AG10803 (cell line): ENCODE results near the gene CD9.

Experiments
- DNase-seq: peaks from one replicate; pipeline ENCODE4 v3.0.0; 2010; ENCODE audit warnings: low read depth
- H3K4me3 ChIP-seq: 2 replicates; pipeline ENCODE4 v1.5.1; 2011; ENCODE audit warnings: mild to moderate bottlenecking, low read length, control low read depth
- CTCF ChIP-seq: conservative IDR thresholded peaks from 2 replicates; pipeline ENCODE4 v1.5.1; 2011; ENCODE audit warnings: mild to moderate bottlenecking, low read length, control low read depth, inconsistent platforms

CD9 gene

DNA sequence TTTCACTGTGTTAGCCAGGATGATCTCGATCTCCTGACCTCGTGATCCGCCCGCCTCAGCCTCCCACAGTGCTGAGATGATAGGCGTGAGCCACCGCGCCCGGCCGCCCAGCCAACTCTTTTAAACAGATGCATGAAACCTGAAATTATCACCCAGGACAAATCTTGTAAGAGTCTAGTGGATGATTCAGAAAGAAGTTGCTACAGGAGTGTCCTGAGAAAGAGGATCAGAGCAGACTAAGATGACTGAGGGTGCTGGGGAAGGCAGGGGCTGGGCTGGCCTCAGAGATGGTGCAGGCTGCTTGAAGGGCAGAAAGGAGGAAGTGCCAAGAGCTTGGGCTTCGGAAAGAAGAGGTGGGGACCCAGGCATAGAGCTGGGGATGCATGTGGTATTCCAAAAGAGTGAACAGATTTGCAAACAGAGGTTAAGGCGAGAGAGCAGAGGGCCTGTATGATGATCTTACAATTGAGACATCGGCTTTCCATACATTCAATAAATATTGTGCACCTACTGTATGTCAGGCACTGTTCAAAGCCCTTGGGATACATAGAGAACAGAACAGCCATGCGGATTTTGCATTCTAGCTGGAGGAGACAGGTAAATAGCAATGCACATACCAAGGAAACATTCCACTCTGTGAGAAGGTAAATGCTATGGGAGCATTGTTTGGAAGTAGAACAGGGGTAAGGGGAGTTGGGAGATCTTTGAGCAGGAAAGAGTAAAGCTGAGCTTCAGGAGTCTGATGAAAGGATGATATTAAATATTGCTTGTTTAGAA lies 7.4 kb upstream of the CD9 start:
- no peak for TF ChIP-seq CTCF
- no peak for DNase-seq

DNA sequence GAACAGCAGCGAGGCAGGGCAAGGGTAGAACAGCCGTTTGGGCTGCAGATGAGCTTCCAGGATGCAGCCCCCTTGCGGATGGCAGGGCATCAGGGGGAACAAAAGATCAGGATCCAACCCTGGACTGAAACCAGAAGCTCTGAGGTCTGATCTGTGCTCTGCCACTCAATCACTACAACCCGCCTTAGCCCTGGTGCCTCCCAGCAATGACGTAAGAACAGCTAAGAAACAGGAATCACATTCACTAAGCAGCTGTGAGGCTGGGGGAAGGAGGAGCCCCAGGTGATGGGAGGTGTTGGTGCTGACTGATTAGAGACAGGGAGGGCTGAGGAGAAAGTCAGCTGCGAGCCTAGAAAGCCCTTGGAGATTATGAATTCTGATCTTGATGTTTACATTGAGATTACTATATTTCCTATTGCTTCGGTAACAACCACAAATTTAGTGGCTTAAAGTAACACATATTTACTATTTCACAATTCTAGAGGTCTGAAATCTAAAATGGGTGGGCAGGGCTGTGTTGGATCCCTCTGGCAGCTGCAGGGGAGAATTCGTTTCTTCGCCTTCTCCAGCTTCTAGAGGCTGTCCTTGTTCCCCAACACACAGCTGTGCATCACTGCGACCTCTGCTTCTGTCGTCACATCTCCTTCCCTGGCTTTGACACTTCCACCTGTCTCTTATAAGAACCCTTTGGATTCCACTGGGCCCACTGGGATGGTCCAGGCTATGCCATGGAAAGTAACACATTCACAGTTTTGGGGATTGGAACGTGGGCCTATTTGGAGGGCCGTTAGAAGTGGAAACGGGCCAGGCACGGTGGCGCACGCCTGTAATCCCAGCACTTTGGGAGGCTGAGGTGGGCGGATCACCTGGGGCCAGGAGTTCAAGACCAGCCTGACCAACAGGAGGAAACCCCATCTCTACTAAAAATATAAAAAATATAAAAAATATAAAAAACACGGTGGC lies 6.1 kb upstream of the CD9 start:
- DNase-seq, result no peak
- TF ChIP-seq CTCF, result no peak
- no peak overlapping the region for H3K4me3 ChIP-seq

More for the DNA sequence above, 7.4 kb upstream of the CD9 start:
- no peak overlapping the region for H3K4me3 ChIP-seq

DNA sequence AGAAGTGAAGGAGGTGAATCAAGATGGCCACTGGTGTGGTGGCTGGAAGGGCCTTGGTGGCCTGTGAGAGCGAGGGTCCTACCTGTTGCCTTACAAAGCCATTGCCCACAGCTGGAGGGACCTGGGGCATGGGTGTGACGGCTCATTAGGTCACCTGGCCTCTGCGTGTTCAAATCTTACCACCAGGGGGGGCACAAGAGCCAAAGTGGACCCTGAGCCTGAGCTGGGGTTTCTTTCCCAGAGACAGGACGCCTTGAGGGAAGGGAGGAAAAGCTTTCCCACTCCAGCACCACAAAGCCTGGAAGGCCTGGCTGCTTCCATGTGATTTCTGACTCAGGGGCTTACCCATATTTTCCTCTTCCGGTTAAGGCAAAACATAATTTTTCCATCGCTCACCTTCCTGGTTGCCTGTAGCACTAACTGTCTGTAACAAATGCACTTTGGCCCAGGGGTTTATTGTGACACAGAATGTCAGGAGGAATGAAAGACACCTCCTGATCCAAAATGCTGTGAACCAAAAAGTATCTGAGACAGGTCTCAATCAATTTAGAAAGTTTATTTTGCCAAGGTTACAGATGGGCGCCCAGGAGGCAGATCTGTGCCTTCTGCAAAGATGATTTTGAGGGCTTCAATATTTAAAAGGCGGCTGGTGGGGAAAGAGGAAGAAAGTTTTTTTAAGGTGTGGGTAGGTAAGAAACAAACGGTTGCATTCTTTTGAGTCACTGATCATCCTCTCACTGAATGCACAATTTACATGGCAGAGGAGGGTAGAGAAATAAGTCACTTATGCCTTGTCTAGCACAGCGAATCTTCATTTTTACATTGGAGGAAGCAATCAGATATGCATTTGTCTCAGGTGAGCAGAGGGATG lies 4.3 kb upstream of the CD9 start:
- peak; percentile 76 for DNase-seq
- peak; percentile 95 for TF ChIP-seq CTCF
- H3K4me3 ChIP-seq, result no peak overlapping the region

DNA sequence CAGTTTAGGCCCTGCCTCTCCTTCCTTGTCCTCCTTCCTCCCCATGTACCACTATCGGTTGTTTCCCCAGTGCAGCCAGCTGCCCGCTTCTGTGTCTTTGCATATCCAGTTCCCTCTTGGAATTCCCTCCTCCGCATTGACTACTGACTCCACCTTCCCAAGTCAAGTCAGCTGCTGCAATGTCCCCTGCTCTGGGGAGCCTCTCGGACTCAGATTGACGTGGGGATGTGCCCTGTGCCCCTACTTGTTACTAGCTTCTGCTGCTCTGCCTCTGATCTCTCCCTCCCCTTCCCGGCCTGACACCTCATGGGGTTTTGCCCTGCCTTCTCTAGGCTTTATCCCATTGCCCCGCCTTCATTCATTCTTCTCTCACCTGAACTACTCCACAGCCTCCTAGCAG lies 2.1 kb upstream of the CD9 start:
- no peak overlapping the region for H3K4me3 ChIP-seq
- no peak for DNase-seq
- no peak for TF ChIP-seq CTCF

- no peak overlapping the region for H3K4me3 ChIP-seq
- no peak for TF ChIP-seq CTCF
- DNase-seq, result no peak
Observed at GRCh38 chr12:6198556-6198955, 1.6 kb upstream of the CD9 start.

GRCh38 chr12:6198985-6199530 lies 1.1 kb upstream of the CD9 start:
- no peak for TF ChIP-seq CTCF
- no peak for DNase-seq
- H3K4me3 ChIP-seq, result no peak overlapping the region; the same call in 1 of the 2 replicates
